Measurements from ENCODE around the gene ZNF556.

DNA sequence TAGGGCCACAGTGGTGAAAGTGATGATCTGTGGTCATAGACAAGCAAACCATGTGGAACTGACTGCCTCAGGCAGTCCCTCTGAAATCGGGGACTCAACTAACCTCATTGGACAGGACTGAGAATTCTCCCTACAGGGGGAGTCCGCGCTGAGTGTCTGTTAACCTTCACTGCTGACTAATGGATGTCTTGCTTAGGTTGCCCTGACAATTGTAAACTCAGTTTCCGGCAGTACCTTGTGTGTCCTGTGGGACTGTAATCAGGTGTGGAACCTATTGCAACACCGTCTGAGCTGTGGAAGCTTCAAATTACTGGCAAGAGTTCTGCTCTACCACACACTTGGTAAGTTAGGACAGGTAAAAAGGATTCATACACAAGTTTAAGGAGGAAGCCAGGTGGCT lies 55.9 kb downstream of the ZNF556 start:
- TF ChIP-seq, protein P1, sequence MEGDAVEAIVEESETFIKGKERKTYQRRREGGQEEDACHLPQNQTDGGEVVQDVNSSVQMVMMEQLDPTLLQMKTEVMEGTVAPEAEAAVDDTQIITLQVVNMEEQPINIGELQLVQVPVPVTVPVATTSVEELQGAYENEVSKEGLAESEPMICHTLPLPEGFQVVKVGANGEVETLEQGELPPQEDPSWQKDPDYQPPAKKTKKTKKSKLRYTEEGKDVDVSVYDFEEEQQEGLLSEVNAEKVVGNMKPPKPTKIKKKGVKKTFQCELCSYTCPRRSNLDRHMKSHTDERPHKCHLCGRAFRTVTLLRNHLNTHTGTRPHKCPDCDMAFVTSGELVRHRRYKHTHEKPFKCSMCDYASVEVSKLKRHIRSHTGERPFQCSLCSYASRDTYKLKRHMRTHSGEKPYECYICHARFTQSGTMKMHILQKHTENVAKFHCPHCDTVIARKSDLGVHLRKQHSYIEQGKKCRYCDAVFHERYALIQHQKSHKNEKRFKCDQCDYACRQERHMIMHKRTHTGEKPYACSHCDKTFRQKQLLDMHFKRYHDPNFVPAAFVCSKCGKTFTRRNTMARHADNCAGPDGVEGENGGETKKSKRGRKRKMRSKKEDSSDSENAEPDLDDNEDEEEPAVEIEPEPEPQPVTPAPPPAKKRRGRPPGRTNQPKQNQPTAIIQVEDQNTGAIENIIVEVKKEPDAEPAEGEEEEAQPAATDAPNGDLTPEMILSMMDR (IDR thresholded peaks at IDR 0.05), result peak in 2 of 3 donors; percentile 32 to 73
- no peak for TF ChIP-seq POLR2A (IDR thresholded peaks at IDR 0.05)

Data from breast epithelium (tissue), 3 donors.